ENCODE results near the gene ROCK2.
"Not testable (repeated sequence)": the region's sequence is repeated elsewhere in the genome, so short reads cannot be mapped to it uniquely, and the experiment has no call there.

GRCh38 chr2:11261564-11261963, 82.9 kb downstream of the ROCK2 start:
- TF ChIP-seq CTCF (IDR thresholded peaks at IDR 0.05 in 4 of 5, conservative IDR thresholded peaks at IDR 0.05 in 1 of 5); POLR2A (IDR thresholded peaks at IDR 0.05): not testable (repeated sequence)
